Measurements from ENCODE around the gene COX18. TPM values are rescaled to one million over a fixed set of nuclear protein-coding genes. Genes with fewer than 3 reads are reported as not detected.

The COX18 gene
- polyA plus RNA-seq, 2 donors = 6.5 to 7.1 TPM

DNA sequence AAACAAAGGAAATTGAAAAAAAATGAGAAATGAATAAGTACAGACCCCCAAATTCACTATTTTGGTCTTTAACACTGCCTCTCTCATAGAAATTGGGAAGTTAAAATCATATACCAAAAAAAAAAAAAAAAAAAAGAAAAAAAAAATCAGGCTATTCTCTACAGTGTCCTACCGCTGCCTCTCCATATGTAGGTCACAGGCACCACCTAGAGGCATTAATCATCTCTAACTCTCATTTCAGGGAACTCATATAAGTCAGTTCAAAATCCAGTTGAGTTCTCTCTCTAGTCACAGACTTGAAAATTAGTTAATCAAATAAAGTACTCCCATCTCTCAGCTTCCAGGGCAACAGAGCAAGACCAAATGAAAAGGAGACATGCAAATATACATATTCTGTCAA lies 47.9 kb downstream of the COX18 start:
- H3K4me3 ChIP-seq (ENCODE audit: low read depth in 1 of 2, low read length in 2 of 2) = no peak overlapping the region
- H3K4me1 ChIP-seq (ENCODE audit: control insufficient read depth in 2 of 2, insufficient read depth in 2 of 2, low read length in 1 of 2) = no peaks in the 10 kb centered on the region
- H3K9me3 ChIP-seq (ENCODE audit: control insufficient read depth in 2 of 2, insufficient read depth in 1 of 2, low read depth in 1 of 2, low read length in 1 of 2) = no peaks in the 10 kb centered on the region
- WGBS, 2 donors = 21% methylated on average over 1 of the region's 1 CpG
- H3K27ac ChIP-seq (ENCODE audit: low read depth in 2 of 2, low read length in 1 of 2) = no peak overlapping the region
- H3K27me3 ChIP-seq (ENCODE audit: control insufficient read depth in 1 of 2, insufficient read depth in 2 of 2, low read length in 2 of 2) = no peaks in the 10 kb centered on the region
- H3K36me3 ChIP-seq (ENCODE audit: control insufficient read depth in 2 of 2, insufficient read depth in 2 of 2, low read length in 1 of 2) = no peaks in the 10 kb centered on the region

DNA sequence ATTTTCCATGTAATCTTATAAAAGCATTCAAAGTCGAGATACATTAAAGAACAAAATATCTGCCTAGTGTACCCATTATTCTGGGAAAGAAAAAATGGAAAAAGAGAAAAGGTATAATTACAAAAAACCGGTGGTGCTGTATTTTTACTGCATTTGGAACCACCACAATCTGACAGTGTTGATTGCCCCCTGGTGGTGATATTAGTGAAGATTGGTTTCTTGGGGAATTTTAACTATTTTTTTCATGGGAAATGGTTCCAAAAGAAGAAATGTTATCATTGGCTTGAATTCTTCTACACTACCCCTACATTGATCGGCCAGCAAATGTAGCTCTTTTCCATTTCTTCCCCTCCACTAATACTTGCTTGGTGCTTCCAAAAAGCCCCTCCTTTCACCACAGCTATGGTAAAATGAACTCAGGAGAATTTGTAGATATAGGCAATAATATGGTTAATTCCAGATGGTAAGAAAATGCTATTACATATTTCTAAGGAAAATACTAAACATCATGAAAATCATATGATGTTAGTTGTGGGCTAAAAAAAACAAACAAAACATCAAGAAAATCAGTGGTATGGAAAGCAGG lies 50.0 kb downstream of the COX18 start:
- Histone ChIP-seq H3K9me3 (ENCODE audit: control insufficient read depth in 2 of 2, insufficient read depth in 1 of 2, low read depth in 1 of 2, low read length in 1 of 2) (no peaks in the 10 kb centered on the region), H3K4me3 (ENCODE audit: low read depth in 1 of 2, low read length in 2 of 2) (no peak overlapping the region), H3K36me3 (ENCODE audit: control insufficient read depth in 2 of 2, insufficient read depth in 2 of 2, low read length in 1 of 2) (no peaks in the 10 kb centered on the region), H3K27me3 (ENCODE audit: control insufficient read depth in 1 of 2, insufficient read depth in 2 of 2, low read length in 2 of 2) (no peaks in the 10 kb centered on the region), H3K27ac (ENCODE audit: low read depth in 2 of 2, low read length in 1 of 2) (no peak overlapping the region), H3K4me1 (ENCODE audit: control insufficient read depth in 2 of 2, insufficient read depth in 2 of 2, low read length in 1 of 2) (no peaks in the 10 kb centered on the region)
- WGBS, 2 donors = 2 to 3% methylated on average over 3 of the region's 3 CpGs

DNA sequence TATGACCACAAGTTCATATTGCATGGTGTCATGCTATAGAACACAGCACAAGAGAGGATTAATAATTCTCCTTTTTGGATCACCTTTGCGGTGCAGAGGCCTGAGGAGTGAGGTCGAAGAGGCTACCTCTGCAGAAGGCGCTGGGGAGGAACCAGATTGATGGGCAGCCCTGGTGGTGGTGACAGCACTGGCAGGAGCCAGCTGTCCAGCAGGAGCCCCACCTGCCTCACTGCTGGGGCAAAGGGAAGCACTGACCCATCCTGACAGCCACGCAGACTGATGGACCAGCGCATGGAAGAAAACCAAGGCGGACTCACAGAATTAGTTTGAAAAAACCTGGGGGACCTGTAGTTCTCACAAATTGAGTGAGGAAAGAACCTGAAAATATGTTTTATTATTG lies 50.9 kb downstream of the COX18 start:
- Histone ChIP-seq H3K27ac (ENCODE audit: low read depth in 2 of 2, low read length in 1 of 2) (no peak overlapping the region), H3K27me3 (ENCODE audit: control insufficient read depth in 1 of 2, insufficient read depth in 2 of 2, low read length in 2 of 2) (no peaks in the 10 kb centered on the region), H3K4me3 (ENCODE audit: low read depth in 1 of 2, low read length in 2 of 2) (no peak overlapping the region), H3K9me3 (ENCODE audit: control insufficient read depth in 2 of 2, insufficient read depth in 1 of 2, low read depth in 1 of 2, low read length in 1 of 2) (no peaks in the 10 kb centered on the region), H3K4me1 (ENCODE audit: control insufficient read depth in 2 of 2, insufficient read depth in 2 of 2, low read length in 1 of 2) (no peaks in the 10 kb centered on the region), H3K36me3 (ENCODE audit: control insufficient read depth in 2 of 2, insufficient read depth in 2 of 2, low read length in 1 of 2) (no peaks in the 10 kb centered on the region)
- WGBS, 2 donors = 92 to 95% methylated on average over 6 of the region's 6 CpGs

DNA sequence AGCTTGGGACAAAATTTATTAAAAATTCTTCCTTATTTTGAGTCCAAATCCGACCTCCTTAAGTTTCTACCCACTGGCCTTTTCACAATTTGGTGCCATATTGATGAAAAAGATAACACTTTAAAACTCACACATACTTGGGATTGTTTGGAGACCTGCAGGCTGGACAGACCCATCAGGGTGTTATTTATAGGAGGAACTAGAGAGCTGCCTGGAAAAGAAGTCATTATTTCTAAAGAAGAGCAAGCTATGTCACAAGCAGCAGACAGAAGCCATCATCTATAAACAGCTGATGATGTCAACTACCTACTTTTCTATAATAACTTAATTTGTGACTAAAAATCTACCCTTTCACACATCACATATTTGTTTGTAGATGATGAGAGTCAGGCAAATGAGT lies 56.2 kb downstream of the COX18 start:
- WGBS, 2 donors = 63 to 74% methylated on average over 1 of the region's 1 CpG
- Histone ChIP-seq H3K36me3 (ENCODE audit: control insufficient read depth in 2 of 2, insufficient read depth in 2 of 2, low read length in 1 of 2) (no peaks in the 10 kb centered on the region), H3K27ac (ENCODE audit: low read depth in 2 of 2, low read length in 1 of 2) (no peak overlapping the region), H3K9me3 (ENCODE audit: control insufficient read depth in 2 of 2, insufficient read depth in 1 of 2, low read depth in 1 of 2, low read length in 1 of 2) (peaks cover 0 to 19% of the 10 kb centered on the region in 2 donors), H3K4me3 (ENCODE audit: low read depth in 1 of 2, low read length in 2 of 2) (no peak overlapping the region), H3K27me3 (ENCODE audit: control insufficient read depth in 1 of 2, insufficient read depth in 2 of 2, low read length in 2 of 2) (peaks cover 0 to 2% of the 10 kb centered on the region in 2 donors), H3K4me1 (ENCODE audit: control insufficient read depth in 2 of 2, insufficient read depth in 2 of 2, low read length in 1 of 2) (no peaks in the 10 kb centered on the region)

DNA sequence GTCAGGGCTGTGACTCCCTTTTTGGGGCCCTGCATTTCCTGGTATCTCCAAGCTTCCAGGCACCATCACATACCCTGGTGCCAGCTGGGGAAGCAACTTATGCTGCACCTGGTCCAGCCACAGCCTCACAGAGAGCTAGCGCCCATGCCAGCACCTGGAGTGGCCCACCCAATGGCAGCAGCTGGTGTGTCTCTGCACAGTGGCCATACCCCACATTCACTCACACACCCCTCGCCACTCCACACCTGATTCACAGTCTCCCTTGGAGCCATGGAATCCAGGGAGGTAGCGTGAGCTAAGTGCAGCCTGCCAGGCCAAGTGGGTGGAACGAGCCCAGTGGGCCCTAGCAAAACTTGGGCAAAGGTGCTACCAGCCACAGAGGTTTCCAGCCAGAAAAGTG lies 56.8 kb downstream of the COX18 start:
- Histone ChIP-seq H3K4me3 (ENCODE audit: low read depth in 1 of 2, low read length in 2 of 2) (no peak overlapping the region), H3K9me3 (ENCODE audit: control insufficient read depth in 2 of 2, insufficient read depth in 1 of 2, low read depth in 1 of 2, low read length in 1 of 2) (peaks cover 0 to 19% of the 10 kb centered on the region in 2 donors), H3K27me3 (ENCODE audit: control insufficient read depth in 1 of 2, insufficient read depth in 2 of 2, low read length in 2 of 2) (peaks cover 0 to 2% of the 10 kb centered on the region in 2 donors), H3K4me1 (ENCODE audit: control insufficient read depth in 2 of 2, insufficient read depth in 2 of 2, low read length in 1 of 2) (no peaks in the 10 kb centered on the region), H3K36me3 (ENCODE audit: control insufficient read depth in 2 of 2, insufficient read depth in 2 of 2, low read length in 1 of 2) (no peaks in the 10 kb centered on the region), H3K27ac (ENCODE audit: low read depth in 2 of 2, low read length in 1 of 2) (no peak overlapping the region)
- WGBS, 2 donors = 89 to 92% methylated on average over 4 of the region's 4 CpGs

DNA sequence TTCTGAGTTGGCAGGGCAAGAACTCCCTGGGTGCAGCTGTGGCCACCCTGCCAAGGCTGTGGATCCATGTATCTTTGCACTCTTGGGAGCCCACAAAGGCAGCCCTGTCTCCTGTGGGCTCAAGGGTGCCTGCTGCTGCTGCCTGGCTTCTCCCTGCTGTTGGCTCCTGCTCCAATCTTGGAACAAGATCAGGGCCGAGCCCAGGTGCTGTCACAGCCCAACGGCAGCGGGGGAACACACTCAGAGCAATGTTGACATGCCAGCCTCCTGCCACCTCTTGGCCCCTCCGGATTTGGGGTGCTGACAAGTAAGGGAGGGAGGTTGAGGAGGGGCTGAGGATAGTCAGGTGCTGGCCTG lies 57.9 kb downstream of the COX18 start:
- H3K9me3 ChIP-seq (ENCODE audit: control insufficient read depth in 2 of 2, insufficient read depth in 1 of 2, low read depth in 1 of 2, low read length in 1 of 2) = peaks cover 0 to 19% of the 10 kb centered on the region in 2 donors
- H3K36me3 ChIP-seq (ENCODE audit: control insufficient read depth in 2 of 2, insufficient read depth in 2 of 2, low read length in 1 of 2) = no peaks in the 10 kb centered on the region
- no peak overlapping the region for H3K4me3 ChIP-seq (ENCODE audit: low read depth in 1 of 2, low read length in 2 of 2)
- H3K27ac ChIP-seq (ENCODE audit: low read depth in 2 of 2, low read length in 1 of 2) = no peak overlapping the region
- WGBS, 2 donors = 78 to 83% methylated on average over 4 of the region's 4 CpGs
- peaks cover 0 to 2% of the 10 kb centered on the region in 2 donors for H3K27me3 ChIP-seq (ENCODE audit: control insufficient read depth in 1 of 2, insufficient read depth in 2 of 2, low read length in 2 of 2)
- no peaks in the 10 kb centered on the region for H3K4me1 ChIP-seq (ENCODE audit: control insufficient read depth in 2 of 2, insufficient read depth in 2 of 2, low read length in 1 of 2)

DNA sequence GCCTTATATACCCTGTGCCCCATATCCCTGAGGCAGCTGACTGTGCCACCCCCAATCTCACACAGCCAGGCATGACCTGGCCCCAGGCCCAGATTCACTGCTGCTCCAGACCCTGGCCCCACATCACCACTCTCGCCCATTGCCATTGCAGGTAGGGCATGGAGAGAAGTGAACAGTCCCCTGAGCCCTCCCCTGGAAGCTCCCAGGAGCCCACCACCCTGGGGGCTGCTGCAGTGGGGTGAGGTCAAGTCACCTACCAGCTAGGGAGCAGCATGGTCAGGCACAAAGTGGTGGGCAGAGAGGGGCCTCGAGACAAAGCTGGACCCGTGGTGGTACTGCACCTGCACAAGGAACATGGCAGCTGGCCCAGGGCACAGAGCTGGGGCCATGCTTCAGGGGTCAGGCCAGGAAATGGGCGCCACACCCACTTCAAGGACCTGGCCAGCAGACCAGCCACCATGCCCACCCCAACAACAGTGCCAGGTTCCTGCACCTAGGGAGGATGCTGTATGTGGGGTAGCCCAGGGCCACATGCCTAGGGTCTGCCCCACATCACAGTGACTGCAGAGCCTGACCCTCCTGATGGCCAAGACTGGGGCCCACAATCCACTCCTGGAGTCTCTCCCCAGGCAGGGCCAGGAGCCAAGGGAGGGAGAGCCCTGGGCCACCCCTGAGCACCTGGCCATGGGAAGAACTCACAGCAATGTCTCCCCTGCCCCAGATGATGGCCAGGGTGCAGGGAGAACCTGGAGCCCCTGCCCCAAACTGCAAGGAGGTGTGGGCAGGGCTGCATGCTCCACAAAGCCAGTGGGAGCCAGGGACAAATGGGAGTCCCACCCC lies 58.5 kb downstream of the COX18 start:
- WGBS, 2 donors = 85 to 86% methylated on average over 4 of the region's 4 CpGs
- Histone ChIP-seq H3K4me3 (ENCODE audit: low read depth in 1 of 2, low read length in 2 of 2) (no peak overlapping the region), H3K27ac (ENCODE audit: low read depth in 2 of 2, low read length in 1 of 2) (no peak overlapping the region), H3K27me3 (ENCODE audit: control insufficient read depth in 1 of 2, insufficient read depth in 2 of 2, low read length in 2 of 2) (peaks cover 0 to 2% of the 10 kb centered on the region in 2 donors), H3K4me1 (ENCODE audit: control insufficient read depth in 2 of 2, insufficient read depth in 2 of 2, low read length in 1 of 2) (no peaks in the 10 kb centered on the region), H3K9me3 (ENCODE audit: control insufficient read depth in 2 of 2, insufficient read depth in 1 of 2, low read depth in 1 of 2, low read length in 1 of 2) (peaks cover 0 to 19% of the 10 kb centered on the region in 2 donors), H3K36me3 (ENCODE audit: control insufficient read depth in 2 of 2, insufficient read depth in 2 of 2, low read length in 1 of 2) (no peaks in the 10 kb centered on the region)

DNA sequence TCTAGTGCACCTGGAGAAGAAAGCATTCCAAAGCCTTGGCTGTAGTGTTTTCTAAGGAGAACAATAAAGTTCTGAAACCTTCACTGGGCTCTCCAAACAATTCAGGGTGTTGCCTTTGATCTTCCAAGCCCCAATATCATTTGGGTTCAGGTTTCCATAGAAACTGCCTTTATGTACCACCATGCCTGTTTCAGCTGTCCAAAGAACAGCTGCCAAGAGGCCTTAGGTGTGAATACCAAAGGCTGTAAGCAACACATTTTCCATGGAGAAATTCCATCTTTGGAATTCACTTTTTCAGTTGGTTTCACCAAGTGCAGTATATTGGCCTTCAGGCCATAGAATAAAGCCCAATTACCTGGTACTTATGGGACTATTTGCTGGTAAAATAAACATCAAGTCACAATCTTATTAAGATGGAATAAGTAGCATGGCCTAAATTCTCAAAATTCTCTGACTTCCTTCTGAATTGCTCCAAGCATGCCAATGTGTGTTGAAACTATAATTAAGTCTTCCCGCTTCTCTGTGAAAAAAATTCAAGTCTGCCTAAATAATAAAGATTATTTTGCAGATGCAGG lies 61.9 kb downstream of the COX18 start:
- peaks cover 0 to 2% of the 10 kb centered on the region in 2 donors for H3K27me3 ChIP-seq (ENCODE audit: control insufficient read depth in 1 of 2, insufficient read depth in 2 of 2, low read length in 2 of 2)

DNA sequence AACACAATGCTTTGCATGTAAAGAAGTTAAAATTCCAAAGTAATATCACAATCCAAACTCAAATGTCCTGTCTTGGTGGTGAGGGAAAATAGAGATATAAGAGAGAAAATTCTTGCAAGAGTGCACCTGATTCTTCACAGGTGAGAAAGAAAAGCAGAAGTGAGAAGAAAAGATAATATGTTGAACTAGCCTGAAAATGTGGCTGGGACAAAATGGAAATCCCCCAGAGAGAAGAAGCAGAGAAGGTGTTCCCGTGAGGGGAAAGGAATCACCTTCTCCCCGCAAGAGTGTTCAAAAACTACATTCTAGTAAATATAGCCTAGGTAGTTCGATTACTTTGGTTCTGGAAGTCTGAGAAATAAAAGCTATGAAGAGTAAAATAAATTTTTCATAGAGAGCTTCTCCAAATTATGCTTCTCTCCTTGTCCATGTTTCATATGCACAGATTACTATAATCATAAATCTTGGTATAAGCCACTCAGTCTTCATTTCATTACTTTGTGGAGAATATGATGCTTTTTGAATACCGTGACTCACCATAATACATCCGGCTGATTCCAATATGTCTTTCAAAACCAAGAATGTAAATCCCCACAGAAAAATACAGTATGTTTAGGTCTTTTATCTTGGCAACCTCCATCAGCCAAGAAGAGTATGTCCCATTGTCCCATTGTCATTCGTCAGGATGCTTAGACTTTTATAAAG lies 63.1 kb downstream of the COX18 start:
- Histone ChIP-seq H3K9me3 (ENCODE audit: control insufficient read depth in 2 of 2, insufficient read depth in 1 of 2, low read depth in 1 of 2, low read length in 1 of 2) (peaks cover 0 to 6% of the 10 kb centered on the region in 2 donors), H3K36me3 (ENCODE audit: control insufficient read depth in 2 of 2, insufficient read depth in 2 of 2, low read length in 1 of 2) (no peaks in the 10 kb centered on the region), H3K27me3 (ENCODE audit: control insufficient read depth in 1 of 2, insufficient read depth in 2 of 2, low read length in 2 of 2) (peaks cover 0 to 2% of the 10 kb centered on the region in 2 donors), H3K4me3 (ENCODE audit: low read depth in 1 of 2, low read length in 2 of 2) (no peak overlapping the region), H3K27ac (ENCODE audit: low read depth in 2 of 2, low read length in 1 of 2) (no peak overlapping the region), H3K4me1 (ENCODE audit: control insufficient read depth in 2 of 2, insufficient read depth in 2 of 2, low read length in 1 of 2) (no peaks in the 10 kb centered on the region)
- 88 to 90% methylated on average over 6 of the region's 6 CpGs for WGBS, 2 donors

More for the DNA sequence above, 61.9 kb downstream of the COX18 start:
- Histone ChIP-seq H3K27ac (ENCODE audit: low read depth in 2 of 2, low read length in 1 of 2) (no peak overlapping the region), H3K36me3 (ENCODE audit: control insufficient read depth in 2 of 2, insufficient read depth in 2 of 2, low read length in 1 of 2) (no peaks in the 10 kb centered on the region), H3K9me3 (ENCODE audit: control insufficient read depth in 2 of 2, insufficient read depth in 1 of 2, low read depth in 1 of 2, low read length in 1 of 2) (peaks cover 0 to 16% of the 10 kb centered on the region in 2 donors), H3K4me3 (ENCODE audit: low read depth in 1 of 2, low read length in 2 of 2) (no peak overlapping the region), H3K4me1 (ENCODE audit: control insufficient read depth in 2 of 2, insufficient read depth in 2 of 2, low read length in 1 of 2) (no peaks in the 10 kb centered on the region)
- WGBS, 2 donors = 94 to 97% methylated on average over 1 of the region's 1 CpG
